PC-9 (cell line): ENCODE results near the gene ZNF212.

Experiments
- EZH2 ChIP-seq: fragments of 200-600 bp; sonication (generic); IDR thresholded peaks from 2 replicates; pipeline ENCODE4 v1.8.0; 2017; ENCODE audit warnings: antibody characterized with exemption, low read depth
- TF ChIP-seq, protein P1 (sequence below): fragments of 200-600 bp; sonication (generic); conservative IDR thresholded peaks from 2 replicates; pipeline ENCODE4 v1.6.1; 2017; ENCODE audit warnings: mixed run types, antibody characterized with exemption, mild to moderate bottlenecking, moderate library complexity

DNA sequence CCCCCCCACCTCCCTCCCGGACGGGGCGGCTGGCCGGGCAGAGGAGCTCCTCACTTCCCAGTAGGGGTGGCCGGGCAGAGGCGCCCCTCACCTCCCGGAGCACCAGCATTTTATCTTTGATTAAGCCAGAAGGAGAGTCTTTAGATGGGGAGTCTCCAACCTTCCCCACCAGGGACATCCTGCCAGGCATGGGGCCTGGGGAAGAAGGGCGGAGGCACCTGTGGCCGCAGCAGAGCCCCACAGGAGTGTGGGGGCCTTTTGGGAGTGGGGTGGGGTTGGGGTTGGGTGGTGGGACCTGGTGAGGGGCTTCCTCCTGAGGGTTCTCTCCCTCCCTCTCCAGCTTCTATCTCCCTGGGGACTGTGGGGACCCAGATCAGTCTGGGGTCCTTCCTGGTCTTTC, 40.7 kb downstream of the ZNF212 start:
- TF ChIP-seq, protein P1, sequence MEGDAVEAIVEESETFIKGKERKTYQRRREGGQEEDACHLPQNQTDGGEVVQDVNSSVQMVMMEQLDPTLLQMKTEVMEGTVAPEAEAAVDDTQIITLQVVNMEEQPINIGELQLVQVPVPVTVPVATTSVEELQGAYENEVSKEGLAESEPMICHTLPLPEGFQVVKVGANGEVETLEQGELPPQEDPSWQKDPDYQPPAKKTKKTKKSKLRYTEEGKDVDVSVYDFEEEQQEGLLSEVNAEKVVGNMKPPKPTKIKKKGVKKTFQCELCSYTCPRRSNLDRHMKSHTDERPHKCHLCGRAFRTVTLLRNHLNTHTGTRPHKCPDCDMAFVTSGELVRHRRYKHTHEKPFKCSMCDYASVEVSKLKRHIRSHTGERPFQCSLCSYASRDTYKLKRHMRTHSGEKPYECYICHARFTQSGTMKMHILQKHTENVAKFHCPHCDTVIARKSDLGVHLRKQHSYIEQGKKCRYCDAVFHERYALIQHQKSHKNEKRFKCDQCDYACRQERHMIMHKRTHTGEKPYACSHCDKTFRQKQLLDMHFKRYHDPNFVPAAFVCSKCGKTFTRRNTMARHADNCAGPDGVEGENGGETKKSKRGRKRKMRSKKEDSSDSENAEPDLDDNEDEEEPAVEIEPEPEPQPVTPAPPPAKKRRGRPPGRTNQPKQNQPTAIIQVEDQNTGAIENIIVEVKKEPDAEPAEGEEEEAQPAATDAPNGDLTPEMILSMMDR, result no peak
- TF ChIP-seq EZH2, result no peak
